Measurements from ENCODE around the gene PCDHGA1.
A peak's percentile ranks its signal among the peaks of the same experiment; 100 is the strongest.
"Not testable (repeated sequence)": the region's sequence is repeated elsewhere in the genome, so short reads cannot be mapped to it uniquely, and the experiment has no call there.

PCDHGA1 gene

DNA sequence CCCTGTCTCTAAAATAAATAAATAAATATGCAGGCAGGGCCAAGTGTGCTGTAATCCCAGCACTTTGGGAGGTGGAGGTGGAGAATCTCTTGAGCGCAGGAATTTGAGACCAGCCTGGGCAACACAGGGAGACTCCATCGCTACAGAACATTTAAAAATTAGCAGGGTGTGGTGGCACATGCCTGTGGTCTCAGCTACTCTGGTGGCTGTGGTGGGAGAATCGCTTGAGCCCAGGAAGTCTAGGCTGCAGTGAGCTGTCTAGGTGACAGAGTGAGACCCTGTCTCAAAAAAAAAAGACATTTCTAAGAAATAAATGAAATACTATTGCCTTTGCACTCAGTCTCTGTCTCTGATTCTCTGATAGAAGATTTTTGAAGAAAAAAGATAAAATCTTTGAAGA, 81.3 kb downstream of the PCDHGA1 start:
- DNase-seq: no peak
- H3K18ac ChIP-seq (ENCODE audit: low read length): no peak overlapping the region
- no peak overlapping the region for H3K9ac ChIP-seq (ENCODE audit: low read length)
- H3K27ac ChIP-seq (ENCODE audit: low read depth, low read length): no peak overlapping the region
- no peak overlapping the region for H4K8ac ChIP-seq (ENCODE audit: low read depth, low read length)
- no peak overlapping the region for H3K4ac ChIP-seq (ENCODE audit: low read depth, low read length)
- H2BK120ac ChIP-seq (ENCODE audit: low read depth, low read length): no peak overlapping the region
- no peaks in the 10 kb centered on the region for H3K27me3 ChIP-seq (ENCODE audit: insufficient read depth, low read length, poor library complexity)
- no peak overlapping the region for H2AK5ac ChIP-seq (ENCODE audit: low read length)
- H3K23ac ChIP-seq (ENCODE audit: low read length): no peak overlapping the region
- no peaks in the 10 kb centered on the region for H3K79me2 ChIP-seq (ENCODE audit: control insufficient read depth, insufficient read depth, low read length)
- no peak overlapping the region for H3K56ac ChIP-seq (ENCODE audit: low read length)
- H3K4me2 ChIP-seq (ENCODE audit: low read length): no peak overlapping the region
- H3K4me1 ChIP-seq (ENCODE audit: control insufficient read depth, low read depth, low read length): no peaks in the 10 kb centered on the region
- no CpG with 5 or more reads among the region's 3 CpGs for WGBS (ENCODE audit: extremely low coverage, insufficient coverage, low lambda C conversion rate)
- no peak overlapping the region for H2BK5ac ChIP-seq (ENCODE audit: low read length)
- H3K79me1 ChIP-seq (ENCODE audit: low read length): no peaks in the 10 kb centered on the region
- H3K36me3 ChIP-seq (ENCODE audit: control insufficient read depth, insufficient read depth, low read length): no peaks in the 10 kb centered on the region
- H4K5ac ChIP-seq (ENCODE audit: low read length): no peak overlapping the region
- no peak overlapping the region for H3K4me3 ChIP-seq (ENCODE audit: low read length)
- no peak overlapping the region for H2BK15ac ChIP-seq (replicated peaks; ENCODE audit: low read depth)

DNA sequence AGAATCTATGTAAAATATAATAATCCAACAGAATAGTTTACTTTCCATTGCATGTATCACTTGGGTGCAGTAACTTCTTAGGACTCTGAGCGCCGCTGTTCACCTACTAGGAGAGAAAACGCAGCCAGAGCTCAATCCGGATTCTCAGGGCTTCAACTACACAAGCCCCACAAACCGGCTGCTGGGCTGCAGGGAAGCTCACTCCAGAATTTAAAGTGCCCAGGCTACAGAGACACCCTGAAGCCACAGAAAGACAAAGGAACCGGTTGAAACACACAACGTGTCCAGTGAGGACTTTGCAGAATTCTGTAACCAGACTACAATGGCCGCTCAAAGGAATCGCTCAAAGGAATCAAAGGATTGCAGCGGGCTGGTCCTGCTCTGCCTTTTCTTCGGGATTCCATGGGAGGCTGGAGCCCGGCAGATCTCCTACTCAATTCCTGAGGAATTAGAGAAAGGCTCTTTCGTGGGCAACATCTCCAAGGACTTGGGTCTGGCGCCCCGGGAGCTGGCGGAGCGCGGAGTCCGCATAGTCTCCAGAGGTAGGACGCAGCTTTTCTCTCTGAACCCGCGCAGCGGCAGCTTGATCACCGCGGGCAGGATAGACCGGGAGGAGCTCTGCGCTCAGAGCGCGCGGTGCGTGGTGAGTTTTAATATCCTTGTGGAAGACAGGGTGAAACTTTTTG, 82.7 kb downstream of the PCDHGA1 start, which contains the start of gene PCDHGA10:
PCDHGA10 (plus strand) TSS at position 134 of the 686 bp plus-strand sequence; CDS start at position 323, 189 bp downstream.
- H3K9ac ChIP-seq (ENCODE audit: low read length): peak within 1 kb of the TSS; percentile 74
- peak; percentile 87 for DNase-seq
- no peak within 1 kb of the TSS for H4K5ac ChIP-seq (ENCODE audit: low read length)
- no peak within 1 kb of the TSS for H3K23ac ChIP-seq (ENCODE audit: low read length)
- H2BK5ac ChIP-seq (ENCODE audit: low read length): no peak within 1 kb of the TSS
- no peak within 1 kb of the TSS for H3K18ac ChIP-seq (ENCODE audit: low read length)
- no peaks in the 10 kb centered on the region for H3K79me1 ChIP-seq (ENCODE audit: low read length)
- peak within 1 kb of the TSS; percentile 47 for H3K27ac ChIP-seq (ENCODE audit: low read depth, low read length)
- H3K36me3 ChIP-seq (ENCODE audit: control insufficient read depth, insufficient read depth, low read length): no peaks in the 10 kb centered on the region
- no peak within 1 kb of the TSS for H2BK120ac ChIP-seq (ENCODE audit: low read depth, low read length)
- peak within 1 kb of the TSS; percentile 37 for H3K4me2 ChIP-seq (ENCODE audit: low read length)
- H4K8ac ChIP-seq (ENCODE audit: low read depth, low read length): no peak within 1 kb of the TSS
- WGBS (ENCODE audit: extremely low coverage, insufficient coverage, low lambda C conversion rate): no CpG with 5 or more reads among the region's 31 CpGs
- no peak within 1 kb of the TSS for H2BK15ac ChIP-seq (replicated peaks; ENCODE audit: low read depth)
- no peaks in the 10 kb centered on the region for H3K4me1 ChIP-seq (ENCODE audit: control insufficient read depth, low read depth, low read length)
- H3K4ac ChIP-seq (ENCODE audit: low read depth, low read length): no peak within 1 kb of the TSS
- H3K27me3 ChIP-seq (ENCODE audit: insufficient read depth, low read length, poor library complexity): no peaks in the 10 kb centered on the region
- no peak within 1 kb of the TSS for H2AK5ac ChIP-seq (ENCODE audit: low read length)
- peak within 1 kb of the TSS; percentile 64 for H3K4me3 ChIP-seq (ENCODE audit: low read length)
- peak within 1 kb of the TSS; percentile 81 for H3K56ac ChIP-seq (ENCODE audit: low read length)
- no peaks in the 10 kb centered on the region for H3K79me2 ChIP-seq (ENCODE audit: control insufficient read depth, insufficient read depth, low read length)

DNA sequence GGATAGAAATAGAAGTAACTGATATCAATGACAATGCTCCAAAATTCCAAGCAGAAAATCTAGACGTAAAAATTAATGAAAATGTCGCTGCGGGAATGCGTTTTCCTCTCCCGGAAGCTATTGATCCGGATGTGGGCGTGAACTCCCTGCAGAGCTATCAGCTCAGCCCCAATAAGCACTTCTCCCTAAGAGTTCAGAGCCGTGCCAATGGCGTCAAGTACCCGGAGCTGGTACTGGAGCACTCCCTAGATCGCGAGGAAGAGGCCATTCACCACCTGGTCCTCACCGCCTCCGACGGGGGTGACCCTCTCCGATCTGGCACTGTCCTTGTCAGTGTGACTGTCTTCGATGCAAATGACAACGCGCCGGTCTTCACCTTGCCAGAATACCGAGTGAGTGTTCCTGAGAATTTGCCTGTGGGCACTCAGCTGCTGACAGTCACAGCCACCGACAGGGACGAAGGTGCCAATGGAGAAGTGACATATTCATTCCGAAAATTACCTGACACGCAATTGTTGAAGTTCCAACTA, 83.3 kb downstream of the PCDHGA1 start:
- DNase-seq: peak; percentile 48
- Histone ChIP-seq H3K4me1 (ENCODE audit: control insufficient read depth, low read depth, low read length) (no peaks in the 10 kb centered on the region), H4K5ac (ENCODE audit: low read length) (no peak overlapping the region), H2AK5ac (ENCODE audit: low read length) (no peak overlapping the region), H3K36me3 (ENCODE audit: control insufficient read depth, insufficient read depth, low read length) (no peaks in the 10 kb centered on the region), H3K23ac (ENCODE audit: low read length) (no peak overlapping the region), H2BK5ac (ENCODE audit: low read length) (no peak overlapping the region), H4K8ac (ENCODE audit: low read depth, low read length) (no peak overlapping the region), H3K27ac (ENCODE audit: low read depth, low read length) (no peak overlapping the region), H2BK120ac (ENCODE audit: low read depth, low read length) (no peak overlapping the region), H3K79me2 (ENCODE audit: control insufficient read depth, insufficient read depth, low read length) (no peaks in the 10 kb centered on the region), H3K4ac (ENCODE audit: low read depth, low read length) (no peak overlapping the region), H3K4me2 (ENCODE audit: low read length) (peak overlapping the region; percentile 28), H3K27me3 (ENCODE audit: insufficient read depth, low read length, poor library complexity) (no peaks in the 10 kb centered on the region), H2BK15ac (replicated peaks; ENCODE audit: low read depth) (no peak overlapping the region), H3K4me3 (ENCODE audit: low read length) (peak overlapping the region; percentile 64), H3K56ac (ENCODE audit: low read length) (peak overlapping the region; percentile 81), H3K9ac (ENCODE audit: low read length) (peak overlapping the region; percentile 74), H3K79me1 (ENCODE audit: low read length) (no peaks in the 10 kb centered on the region), H3K18ac (ENCODE audit: low read length) (no peak overlapping the region)
- WGBS (ENCODE audit: extremely low coverage, insufficient coverage, low lambda C conversion rate): no CpG with 5 or more reads among the region's 25 CpGs

DNA sequence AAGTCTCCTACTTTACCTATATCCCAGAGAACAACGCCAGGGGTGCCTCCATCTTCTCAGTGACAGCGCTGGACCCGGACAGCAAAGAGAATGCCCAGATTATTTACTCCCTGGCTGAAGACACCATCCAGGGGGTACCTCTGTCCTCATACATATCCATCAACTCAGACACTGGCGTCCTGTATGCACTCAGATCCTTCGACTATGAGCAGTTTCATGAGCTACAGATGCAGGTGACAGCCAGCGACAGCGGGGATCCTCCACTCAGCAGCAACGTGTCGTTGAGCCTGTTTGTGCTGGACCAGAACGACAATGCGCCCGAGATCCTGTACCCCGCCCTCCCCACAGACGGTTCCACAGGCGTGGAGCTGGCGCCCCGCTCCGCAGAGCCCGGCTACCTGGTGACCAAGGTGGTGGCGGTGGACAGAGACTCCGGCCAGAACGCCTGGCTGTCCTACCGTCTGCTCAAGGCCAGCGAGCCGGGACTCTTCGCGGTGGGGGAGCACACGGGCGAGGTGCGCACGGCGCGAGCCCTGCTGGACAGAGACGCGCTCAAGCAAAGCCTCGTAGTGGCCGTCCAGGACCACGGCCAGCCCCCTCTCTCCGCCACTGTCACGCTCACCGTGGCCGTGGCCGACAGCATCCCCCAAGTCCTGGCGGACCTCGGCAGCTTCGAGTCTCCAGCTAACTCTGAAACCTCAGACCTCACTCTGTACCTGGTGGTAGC, 84.4 kb downstream of the PCDHGA1 start:
- H3K23ac ChIP-seq (ENCODE audit: low read length); H2BK15ac ChIP-seq (replicated peaks; ENCODE audit: low read depth); H2BK5ac ChIP-seq (ENCODE audit: low read length); H3K56ac ChIP-seq (ENCODE audit: low read length); H2BK120ac ChIP-seq (ENCODE audit: low read depth, low read length); H4K5ac ChIP-seq (ENCODE audit: low read length); DNase-seq; H4K8ac ChIP-seq (ENCODE audit: low read depth, low read length); H3K4ac ChIP-seq (ENCODE audit: low read depth, low read length); H3K27ac ChIP-seq (ENCODE audit: low read depth, low read length); H3K4me3 ChIP-seq (ENCODE audit: low read length); H3K79me2 ChIP-seq (ENCODE audit: control insufficient read depth, insufficient read depth, low read length); H2AK5ac ChIP-seq (ENCODE audit: low read length); H3K36me3 ChIP-seq (ENCODE audit: control insufficient read depth, insufficient read depth, low read length); H3K18ac ChIP-seq (ENCODE audit: low read length); H3K4me1 ChIP-seq (ENCODE audit: control insufficient read depth, low read depth, low read length); H3K9ac ChIP-seq (ENCODE audit: low read length); H3K27me3 ChIP-seq (ENCODE audit: insufficient read depth, low read length, poor library complexity); H3K79me1 ChIP-seq (ENCODE audit: low read length); H3K4me2 ChIP-seq (ENCODE audit: low read length): not testable (repeated sequence)
- no CpG with 5 or more reads among the region's 46 CpGs for WGBS (ENCODE audit: extremely low coverage, insufficient coverage, low lambda C conversion rate)

DNA sequence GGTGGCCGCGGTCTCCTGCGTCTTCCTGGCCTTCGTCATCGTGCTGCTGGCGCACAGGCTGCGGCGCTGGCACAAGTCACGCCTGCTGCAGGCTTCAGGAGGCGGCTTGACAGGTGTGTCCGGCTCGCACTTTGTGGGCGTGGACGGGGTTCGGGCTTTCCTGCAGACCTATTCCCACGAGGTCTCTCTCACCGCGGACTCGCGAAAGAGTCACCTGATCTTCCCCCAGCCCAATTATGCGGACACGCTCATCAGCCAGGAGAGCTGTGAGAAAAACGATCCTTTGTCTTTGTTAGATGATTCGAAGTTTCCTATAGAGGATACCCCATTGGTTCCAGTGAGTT, 84.9 kb downstream of the PCDHGA1 start:
- not testable (repeated sequence) for H2AK5ac ChIP-seq (ENCODE audit: low read length); H3K9ac ChIP-seq (ENCODE audit: low read length); H3K4ac ChIP-seq (ENCODE audit: low read depth, low read length); H3K79me2 ChIP-seq (ENCODE audit: control insufficient read depth, insufficient read depth, low read length); DNase-seq; H2BK120ac ChIP-seq (ENCODE audit: low read depth, low read length); H2BK5ac ChIP-seq (ENCODE audit: low read length); H3K27me3 ChIP-seq (ENCODE audit: insufficient read depth, low read length, poor library complexity); H2BK15ac ChIP-seq (replicated peaks; ENCODE audit: low read depth); H4K5ac ChIP-seq (ENCODE audit: low read length); H3K18ac ChIP-seq (ENCODE audit: low read length); H3K4me3 ChIP-seq (ENCODE audit: low read length); H3K27ac ChIP-seq (ENCODE audit: low read depth, low read length); H3K4me1 ChIP-seq (ENCODE audit: control insufficient read depth, low read depth, low read length); H3K36me3 ChIP-seq (ENCODE audit: control insufficient read depth, insufficient read depth, low read length); H3K4me2 ChIP-seq (ENCODE audit: low read length); H4K8ac ChIP-seq (ENCODE audit: low read depth, low read length); H3K23ac ChIP-seq (ENCODE audit: low read length); H3K56ac ChIP-seq (ENCODE audit: low read length); H3K79me1 ChIP-seq (ENCODE audit: low read length)
- WGBS (ENCODE audit: extremely low coverage, insufficient coverage, low lambda C conversion rate): no CpG with 5 or more reads among the region's 24 CpGs
